Activated CD8-positive, alpha-beta T cell treated with anti-CD3 and anti-CD28 coated beads, Interleukin-2, amount 10 ng/mL, durations not matched to agents 7 days and 5 days (primary cell): ENCODE measurements around the gene HDGFL2. TPM values are rescaled to one million over a fixed set of nuclear protein-coding genes. Genes with fewer than 3 reads are reported as not detected.

Experiments used
- ATAC-seq: fragments of 150-1000 bp; cut with Tn5 transposase; one replicate; pipeline ENCODE4 v1.10.0; 2021; ENCODE audit warnings: moderate library complexity
- CTCF ChIA-PET: fragments of 350-600 bp; sonication (Branson Sonifier 250); formaldehyde crosslinking; loops from one replicate; lab custom pipeline; 2021; ENCODE audit warnings: antibody characterized with exemption; lab: Charles Lee
- POLR2A ChIA-PET: fragments of 350-600 bp; sonication (Branson Sonifier 250); formaldehyde crosslinking; loops from one replicate; lab custom pipeline; 2021; ENCODE audit warnings: antibody characterized with exemption; lab: Charles Lee
- DNase-seq: peaks from one replicate; pipeline ENCODE4 v3.0.0-alpha.2; 2020
- H3K27ac Mint-ChIP-seq: one replicate; pipeline ENCODE4 v1.8.0; 2021; ENCODE audit warnings: mild to moderate bottlenecking, mixed read lengths
- H3K27me3 Mint-ChIP-seq: one replicate; pipeline ENCODE4 v1.8.0; 2021; ENCODE audit warnings: low read depth, mixed read lengths
- H3K36me3 Mint-ChIP-seq: one replicate; pipeline ENCODE4 v1.8.0; 2021; ENCODE audit warnings: low read depth, mixed read lengths
- H3K4me1 Mint-ChIP-seq: one replicate; pipeline ENCODE4 v1.8.0; 2021; ENCODE audit warnings: low read depth, mixed read lengths
- H3K4me3 Mint-ChIP-seq: one replicate; pipeline ENCODE4 v1.8.0; 2021; ENCODE audit warnings: mild to moderate bottlenecking, mixed read lengths
- H3K9me3 Mint-ChIP-seq: one replicate; pipeline ENCODE4 v1.8.0; 2022; ENCODE audit warnings: mixed read lengths; ENCODE audit not compliant: insufficient read depth
- total RNA-seq, 2 experiments: library from RNA; stranded (reverse); gene quantifications; one replicate each; pipeline ENCODE4 v1.2.3, GENCODE V29; 2021

HDGFL2 gene
- total RNA-seq, 2 experiments from 2014 or later = 53.9 to 57.6 TPM

DNA sequence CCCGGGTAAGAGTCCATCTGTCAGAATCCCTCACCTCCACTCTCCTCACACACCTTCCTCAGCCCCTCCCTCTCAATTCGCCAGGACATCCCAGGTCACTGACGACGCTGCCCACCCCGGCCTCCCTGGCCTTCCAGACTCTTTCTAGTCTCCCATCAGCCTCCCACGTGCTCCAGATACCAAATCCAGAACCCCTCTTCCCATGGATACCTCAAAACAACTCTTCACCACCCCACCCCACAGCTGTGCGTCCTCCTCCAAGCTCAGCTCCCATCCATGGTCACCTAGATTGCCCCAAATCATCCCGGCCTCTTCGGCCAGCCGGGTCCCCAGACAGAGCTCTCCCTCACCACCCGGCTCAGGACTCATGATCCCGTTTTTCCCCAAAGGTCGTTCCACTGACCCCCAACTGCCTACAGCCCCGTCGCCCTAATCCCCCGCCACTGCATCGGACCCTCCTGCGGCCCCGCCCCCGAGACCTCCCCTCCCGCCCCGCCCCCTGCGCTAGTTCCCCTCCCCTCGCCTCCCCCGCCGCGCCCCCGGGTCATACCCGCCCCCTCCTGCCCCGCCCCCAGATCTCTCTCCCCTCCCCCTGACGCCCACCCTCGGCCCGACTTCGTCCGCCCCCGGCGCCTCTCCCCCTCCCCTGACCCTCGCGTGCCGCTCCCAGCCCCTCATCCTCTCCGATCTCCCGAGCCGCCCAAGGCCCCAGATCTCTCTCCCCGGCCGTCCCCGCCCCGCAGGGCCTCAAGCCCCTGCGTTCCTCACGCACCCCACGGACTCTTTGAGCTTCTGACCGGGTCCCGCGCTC, 15.0 kb upstream of the HDGFL2 start:
- POLR2A ChIA-PET = interaction anchor here (0.6 to 2.7 kb wide), 5 partner anchors 14 to 875 kb away, joined by 3 to 15 read pairs (median 3); partner anchors contain the start of genes HDGFL2 and SH3GL1
- ATAC-seq = peak; percentile 40
- Mint-ChIP-seq H3K27ac (peak overlapping the region; percentile 84), H3K4me3 (peak overlapping the region; percentile 85), H3K36me3 (peaks cover 3% of the 10 kb centered on the region), H3K9me3 (no peaks in the 10 kb centered on the region), H3K27me3 (no peaks in the 10 kb centered on the region), H3K4me1 (peaks cover 19% of the 10 kb centered on the region)
- peak; percentile 44 for DNase-seq
- CTCF ChIA-PET = interaction anchor here (0.8 to 1.1 kb wide), 2 partner anchors 15 to 55 kb away, joined by 4 read pairs; partner anchors contain the start of genes CHAF1A and HDGFL2

DNA sequence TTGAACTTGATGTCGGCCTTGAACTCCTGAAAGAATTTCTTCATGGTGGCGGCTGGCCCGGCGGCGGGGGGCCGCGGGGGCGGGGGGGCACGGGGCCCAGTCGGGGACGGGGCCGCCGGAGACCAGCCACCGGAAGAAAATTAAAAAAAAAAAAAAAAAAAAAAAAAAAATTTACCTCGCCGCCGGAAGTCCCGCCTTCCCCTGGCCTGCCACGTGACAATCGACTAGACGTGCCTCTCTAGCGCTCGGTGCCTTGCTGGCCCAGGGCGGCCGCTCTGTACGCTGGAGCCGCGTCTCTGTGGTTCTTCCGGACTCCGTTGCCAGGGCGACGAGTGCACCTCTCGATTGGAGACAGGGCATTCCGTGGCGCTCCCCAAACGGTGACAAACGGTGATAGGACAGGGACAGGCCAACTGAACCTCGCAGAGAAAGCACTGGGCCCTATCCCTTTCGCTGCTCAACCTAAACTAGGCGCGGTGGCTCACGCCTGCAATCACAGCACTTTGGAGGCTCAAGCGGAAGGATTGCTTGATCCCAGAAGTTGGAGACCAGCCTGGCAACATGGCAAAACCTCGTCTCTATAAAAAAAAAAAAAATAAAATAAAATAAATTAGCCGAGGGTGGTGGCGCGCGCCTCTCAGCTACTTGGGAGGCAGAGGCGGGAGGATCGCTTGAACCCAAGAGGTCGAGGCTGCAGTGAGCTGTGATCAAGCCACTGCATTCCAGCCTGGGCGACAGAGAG, 14.3 kb upstream of the HDGFL2 start, which contains the start of gene UBXN6:
Gene UBXN6 (minus strand): TSS at position 141 of the 742 bp plus-strand sequence. CDS start 97 bp downstream, at position 44.
- no peaks in the 10 kb centered on the region for H3K36me3 Mint-ChIP-seq
- peak within 1 kb of the TSS; percentile 90 for H3K27ac Mint-ChIP-seq
- no peaks in the 10 kb centered on the region for H3K27me3 Mint-ChIP-seq
- CTCF ChIA-PET = interaction anchor here (0.8 to 1.3 kb wide), 2 partner anchors 13 to 58 kb away, joined by 3 read pairs; partner anchors contain the start of gene SH3GL1
- POLR2A ChIA-PET = interaction anchor here (0.6 to 1.4 kb wide), 2 partner anchors 13 to 875 kb away, joined by 3 to 8 read pairs; no protein-coding TSS in a partner anchor
- DNase-seq = peak; percentile 98
- ATAC-seq = peak; percentile 97
- H3K4me3 Mint-ChIP-seq = peak within 1 kb of the TSS; percentile 85
- H3K9me3 Mint-ChIP-seq = no peaks in the 10 kb centered on the region
- peaks cover 19% of the 10 kb centered on the region for H3K4me1 Mint-ChIP-seq

DNA sequence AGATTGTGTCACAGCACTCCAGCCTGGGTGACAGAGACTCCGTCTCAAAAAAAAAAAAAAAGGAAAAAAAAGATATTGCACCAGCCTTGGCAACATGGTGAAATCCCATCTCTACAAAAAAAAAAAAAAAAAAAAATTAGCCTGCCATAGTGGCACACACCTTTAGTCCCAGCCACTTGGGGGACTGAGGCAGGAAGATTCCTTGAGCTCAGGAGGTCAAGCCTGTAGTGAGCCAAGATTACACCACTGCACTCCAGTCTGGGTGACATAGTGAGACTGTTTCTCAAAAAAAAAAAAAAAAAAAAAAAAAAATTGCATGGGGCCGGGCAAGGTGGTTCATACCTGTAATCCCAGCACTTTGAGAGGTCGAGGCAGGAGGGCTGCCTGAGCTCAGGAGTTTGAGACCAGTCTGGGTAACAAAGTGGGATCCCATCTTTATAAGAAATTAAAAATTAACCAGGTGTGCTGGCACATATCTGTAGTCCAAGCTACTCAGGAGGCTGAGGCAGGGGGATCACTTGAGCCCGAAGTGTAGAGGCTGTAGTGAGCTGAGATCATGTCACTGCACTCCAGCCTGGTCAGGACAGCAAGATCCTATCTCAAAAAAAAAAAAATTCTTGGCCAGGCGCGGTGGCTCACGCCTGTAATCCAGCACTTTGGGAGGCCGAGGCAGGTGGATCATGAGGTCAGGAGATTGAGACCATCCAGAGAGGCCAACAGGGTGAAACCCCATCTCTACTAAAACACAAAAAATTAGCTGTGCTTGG, 7.1 kb upstream of the HDGFL2 start:
- POLR2A ChIA-PET = no interaction called here
- CTCF ChIA-PET = no interaction called here
- no peak overlapping the region for H3K4me3 Mint-ChIP-seq
- H3K4me1 Mint-ChIP-seq = peaks cover under 1% of the 10 kb centered on the region
- no peaks in the 10 kb centered on the region for H3K27me3 Mint-ChIP-seq
- H3K27ac Mint-ChIP-seq = no peak overlapping the region
- H3K36me3 Mint-ChIP-seq = no peaks in the 10 kb centered on the region
- DNase-seq = no peak
- no peaks in the 10 kb centered on the region for H3K9me3 Mint-ChIP-seq
- ATAC-seq = no peak

DNA sequence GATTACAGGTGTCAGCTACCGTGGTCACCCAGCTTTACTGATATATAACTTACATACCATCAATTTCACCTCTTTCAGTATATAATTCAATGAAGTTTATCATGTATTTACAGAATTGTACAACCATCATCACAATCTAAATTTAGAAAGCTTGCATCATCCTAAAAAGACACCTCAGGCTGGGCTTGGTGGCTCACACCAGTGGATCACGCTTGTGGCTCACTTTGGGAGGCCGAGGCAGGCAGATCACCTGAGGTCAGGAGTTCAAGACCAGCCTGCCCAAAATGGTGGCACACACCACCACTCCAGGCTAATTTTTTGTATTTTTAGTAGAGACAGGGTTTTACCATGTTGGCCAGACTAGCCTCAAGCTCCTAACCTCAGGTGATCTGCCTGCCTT, 4.3 kb upstream of the HDGFL2 start:
- H3K4me3 Mint-ChIP-seq = no peak overlapping the region
- H3K9me3 Mint-ChIP-seq = no peaks in the 10 kb centered on the region
- ATAC-seq (no peak), DNase-seq (no peak)
- ChIA-PET POLR2A (no interaction called here), CTCF (no interaction called here)
- H3K27me3 Mint-ChIP-seq = no peaks in the 10 kb centered on the region
- no peaks in the 10 kb centered on the region for H3K36me3 Mint-ChIP-seq
- H3K4me1 Mint-ChIP-seq = peaks cover 9% of the 10 kb centered on the region
- no peak overlapping the region for H3K27ac Mint-ChIP-seq

DNA sequence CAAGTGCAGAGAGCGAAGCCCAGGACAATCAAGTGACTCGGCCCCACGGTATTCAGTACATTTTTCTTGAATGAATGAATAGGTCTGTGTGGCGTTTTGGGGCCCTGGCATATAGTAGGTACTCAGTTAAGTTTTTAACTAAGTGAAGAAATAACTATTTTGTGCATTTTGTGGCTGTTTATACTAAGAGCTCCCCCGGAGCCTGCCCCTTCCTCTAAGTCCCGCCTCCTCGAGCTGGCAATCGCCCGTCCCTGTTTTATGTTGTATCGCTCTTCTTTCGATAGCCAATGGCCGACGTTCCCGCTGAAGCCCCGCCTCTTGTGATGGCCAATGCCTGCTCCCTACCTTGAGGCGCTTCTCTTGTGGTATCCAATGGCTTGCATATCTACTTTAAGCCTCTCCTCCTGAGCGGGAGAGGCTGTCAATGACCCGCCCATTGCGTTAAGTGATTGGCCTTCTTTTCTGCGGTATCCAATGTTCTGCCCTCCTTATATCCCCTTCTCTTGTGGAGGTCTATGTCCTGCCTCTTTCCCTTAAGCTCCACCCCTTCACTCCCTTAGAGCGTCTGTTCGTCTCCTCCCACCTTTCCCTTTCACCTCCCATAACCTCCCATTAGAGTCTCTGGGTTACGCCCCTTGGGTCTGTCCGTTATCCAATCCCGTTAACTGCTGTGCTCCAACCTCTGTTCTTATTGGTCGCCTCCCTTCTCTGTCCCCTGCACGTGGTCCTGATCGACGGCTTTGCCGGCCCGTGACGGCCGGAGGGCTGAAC, 509 bp upstream of the HDGFL2 start:
- H3K27ac Mint-ChIP-seq = no peak overlapping the region
- H3K9me3 Mint-ChIP-seq = no peaks in the 10 kb centered on the region
- no peak overlapping the region for H3K4me3 Mint-ChIP-seq
- ChIA-PET POLR2A (interaction anchor here (0.6 to 2.0 kb wide), 11 partner anchors 9 to 252 kb away, joined by 3 to 15 read pairs (median 4); partner anchors contain the start of genes CHAF1A and YJU2), CTCF (interaction anchor here (0.7 to 1.3 kb wide), 11 partner anchors 14 to 204 kb away, joined by 3 to 10 read pairs (median 4); partner anchors contain the start of genes CHAF1A and SH3GL1)
- ATAC-seq (peak; percentile 93), DNase-seq (peak; percentile 99)
- no peaks in the 10 kb centered on the region for H3K27me3 Mint-ChIP-seq
- H3K4me1 Mint-ChIP-seq = peaks cover 29% of the 10 kb centered on the region
- H3K36me3 Mint-ChIP-seq = no peaks in the 10 kb centered on the region

DNA sequence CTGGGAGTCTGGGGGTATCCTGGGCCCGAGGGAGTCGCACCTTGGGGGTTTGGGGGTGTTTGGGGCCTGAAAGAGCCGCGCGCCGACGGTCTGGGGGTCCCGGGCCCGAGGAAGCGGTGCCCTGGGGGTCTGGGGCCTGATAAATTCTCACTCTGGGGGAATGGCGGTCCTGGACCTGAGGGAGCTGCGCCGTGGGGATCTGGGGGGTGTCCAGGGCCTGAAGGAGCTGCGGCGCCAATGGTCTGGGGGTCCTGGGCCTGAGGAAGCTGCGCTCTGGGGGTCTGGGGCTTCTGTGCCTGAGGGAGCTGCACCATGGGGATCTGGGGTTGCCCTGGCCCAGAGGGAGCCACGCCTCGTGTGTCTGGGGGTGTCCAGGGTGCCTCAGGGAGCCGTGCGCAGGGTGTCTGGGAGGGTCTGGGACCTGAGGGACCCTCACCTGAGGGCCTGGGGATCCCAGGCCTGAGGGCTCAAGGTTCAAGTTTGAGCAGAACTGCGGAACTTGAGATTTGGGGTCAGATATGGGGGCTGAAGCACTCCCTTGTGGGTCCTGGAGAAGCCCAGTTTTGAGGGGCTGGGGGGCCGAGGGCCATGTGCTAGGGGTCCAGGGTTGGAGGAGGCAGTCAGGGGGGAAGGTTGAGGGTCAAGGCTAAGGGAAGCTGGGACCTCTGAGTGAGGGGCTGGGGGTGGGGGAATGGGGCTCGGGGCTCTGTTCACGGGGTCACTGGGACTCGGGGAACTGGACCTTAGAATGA, 1.1 kb downstream of the HDGFL2 start:
- ChIA-PET CTCF (no interaction called here), POLR2A (interaction anchor here (0.7 kb wide), 2 partner anchors 53 to 925 kb away, joined by 4 read pairs; no protein-coding TSS in a partner anchor)
- DNase-seq = no peak
- peaks cover 29% of the 10 kb centered on the region for H3K4me1 Mint-ChIP-seq
- peak overlapping the region; percentile 79 for H3K4me3 Mint-ChIP-seq
- peak overlapping the region; percentile 61 for H3K27ac Mint-ChIP-seq
- no peak for ATAC-seq
- peaks cover 6% of the 10 kb centered on the region for H3K36me3 Mint-ChIP-seq
- H3K9me3 Mint-ChIP-seq = no peaks in the 10 kb centered on the region
- no peaks in the 10 kb centered on the region for H3K27me3 Mint-ChIP-seq

DNA sequence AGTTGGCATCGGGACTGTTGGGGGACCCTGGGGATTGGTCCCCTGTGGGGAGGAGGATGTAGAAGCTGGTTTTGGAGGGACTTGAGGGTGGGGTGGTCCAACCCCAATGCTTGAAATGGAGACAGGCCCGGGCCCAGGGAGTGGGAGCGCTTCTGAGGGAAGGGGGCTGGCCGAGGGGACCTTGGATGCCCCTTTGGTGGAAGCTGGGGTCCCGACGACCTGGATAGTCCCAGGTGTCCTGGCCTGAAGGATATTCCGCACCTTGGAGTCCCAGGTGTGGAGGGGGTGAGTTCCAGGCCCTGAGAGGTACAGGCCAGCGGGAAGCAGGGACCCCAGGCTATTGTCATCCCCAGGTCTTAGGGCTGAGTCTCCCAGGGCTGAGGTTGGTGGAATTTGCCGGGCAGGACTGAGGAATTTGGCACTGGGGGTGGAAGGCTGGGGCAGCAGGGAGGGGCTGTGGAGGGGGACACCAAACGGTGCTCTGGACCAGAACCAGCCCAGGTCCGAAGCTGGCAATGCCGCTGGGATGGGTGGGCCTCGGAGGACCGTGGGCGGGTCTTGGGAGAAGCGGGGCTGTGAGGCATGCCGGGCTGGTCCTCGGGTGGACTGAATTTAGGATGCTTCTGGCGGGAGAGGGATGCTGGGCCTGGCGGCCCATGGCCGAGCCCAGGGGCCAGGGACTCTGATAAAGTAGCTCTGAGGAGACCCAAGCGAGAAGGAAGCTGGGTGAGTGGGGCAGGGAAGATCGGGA, 1.8 kb downstream of the HDGFL2 start:
- CTCF ChIA-PET = interaction anchor here (1.7 kb wide), 1 partner anchor 49 kb away, joined by 5 read pairs; no protein-coding TSS in a partner anchor
- no peaks in the 10 kb centered on the region for H3K27me3 Mint-ChIP-seq
- ATAC-seq (no peak), DNase-seq (no peak)
- H3K4me1 Mint-ChIP-seq = peaks cover 29% of the 10 kb centered on the region
- no peaks in the 10 kb centered on the region for H3K9me3 Mint-ChIP-seq
- peak overlapping the region; percentile 79 for H3K4me3 Mint-ChIP-seq
- POLR2A ChIA-PET = no interaction called here
- peaks cover 6% of the 10 kb centered on the region for H3K36me3 Mint-ChIP-seq
- peak overlapping the region; percentile 65 for H3K27ac Mint-ChIP-seq

DNA sequence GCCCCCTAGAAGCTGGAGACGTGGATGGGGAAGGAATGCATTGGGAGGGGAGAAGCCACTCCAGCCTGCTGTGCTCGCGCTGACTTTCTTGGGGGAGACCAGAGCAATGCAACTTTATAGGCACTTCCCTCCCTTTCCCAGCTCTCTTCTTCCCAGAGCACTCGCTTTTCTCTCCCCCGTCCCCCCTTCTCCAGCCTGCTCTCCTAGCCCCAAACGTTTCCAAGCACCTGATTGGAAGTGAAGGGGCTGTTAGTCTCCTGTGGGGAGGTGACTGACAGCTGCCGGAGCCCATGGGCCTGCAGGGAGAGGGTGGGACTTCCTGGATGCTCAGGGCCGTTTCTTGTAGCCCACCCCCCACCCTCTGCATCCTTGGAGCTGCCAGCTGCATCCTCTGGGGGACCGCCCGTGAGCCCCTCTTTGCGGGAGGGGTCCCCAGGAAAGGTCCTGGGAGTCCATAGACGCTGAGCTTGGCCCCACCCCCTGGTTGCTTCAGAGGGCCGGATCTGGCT, 2.5 kb downstream of the HDGFL2 start:
- no peak for ATAC-seq
- H3K36me3 Mint-ChIP-seq = peaks cover 6% of the 10 kb centered on the region
- POLR2A ChIA-PET = no interaction called here
- H3K27me3 Mint-ChIP-seq = no peaks in the 10 kb centered on the region
- DNase-seq = peak; percentile 42
- H3K9me3 Mint-ChIP-seq = no peaks in the 10 kb centered on the region
- CTCF ChIA-PET = interaction anchor here (0.6 to 1.7 kb wide), 3 partner anchors 20 to 130 kb away, joined by 3 to 5 read pairs (median 3); no protein-coding TSS in a partner anchor
- H3K27ac Mint-ChIP-seq = peak overlapping the region; percentile 65
- H3K4me3 Mint-ChIP-seq = peak overlapping the region; percentile 79
- H3K4me1 Mint-ChIP-seq = peaks cover 29% of the 10 kb centered on the region

DNA sequence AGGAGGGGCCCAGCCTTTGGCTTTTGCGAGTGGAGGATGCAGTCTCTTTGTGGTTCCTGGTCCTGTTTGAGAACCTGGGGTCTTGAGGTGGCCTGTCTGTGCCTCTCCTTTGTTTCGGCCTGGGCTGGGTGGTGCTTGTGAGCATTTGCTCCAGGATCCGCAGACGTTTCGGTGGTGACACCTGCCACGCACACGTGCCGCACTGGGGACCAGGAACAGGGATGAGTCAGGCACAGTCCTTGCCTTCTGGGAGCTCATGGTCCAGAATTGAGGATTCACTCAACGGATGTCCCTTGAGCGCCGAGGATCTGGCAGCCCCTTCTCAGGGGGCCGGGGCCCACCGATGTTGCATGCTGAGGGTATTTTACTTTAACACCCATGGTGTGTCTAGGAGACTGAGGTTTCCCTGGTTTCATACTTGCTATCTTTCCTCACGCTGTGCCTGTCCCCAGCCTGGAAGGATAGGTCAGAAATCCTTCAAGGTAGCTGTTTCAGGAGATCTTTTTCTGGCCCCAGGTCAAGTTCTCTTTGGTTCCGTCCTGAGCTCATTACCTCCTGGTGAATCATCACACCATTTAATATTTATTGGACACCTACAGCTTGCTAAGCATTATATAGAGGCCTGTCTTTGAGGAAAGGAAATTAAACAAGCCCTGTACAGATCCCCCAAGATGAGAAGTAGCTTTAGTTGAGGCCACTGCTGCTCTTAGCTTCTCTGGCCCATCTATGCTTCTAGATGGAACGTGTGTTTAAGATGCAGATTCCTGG, 5.1 kb downstream of the HDGFL2 start:
- ATAC-seq (no peak), DNase-seq (no peak)
- no peak overlapping the region for H3K4me3 Mint-ChIP-seq
- ChIA-PET POLR2A (no interaction called here), CTCF (interaction anchor here (0.9 to 1.2 kb wide), 2 partner anchors 48 to 159 kb away, joined by 3 read pairs; no protein-coding TSS in a partner anchor)
- H3K27ac Mint-ChIP-seq = no peak overlapping the region
- no peaks in the 10 kb centered on the region for H3K9me3 Mint-ChIP-seq
- peaks cover 21% of the 10 kb centered on the region for H3K4me1 Mint-ChIP-seq
- H3K27me3 Mint-ChIP-seq = no peaks in the 10 kb centered on the region
- H3K36me3 Mint-ChIP-seq = peaks cover 8% of the 10 kb centered on the region
